ENCODE results near the gene CNOT4. TPM values are rescaled to one million over a fixed set of nuclear protein-coding genes. Genes with fewer than 3 reads are reported as not detected.

Gene CNOT4
- total and polyA plus RNA-seq, 8 donors = 4.6 to 50.2 (median 10.9) TPM

DNA sequence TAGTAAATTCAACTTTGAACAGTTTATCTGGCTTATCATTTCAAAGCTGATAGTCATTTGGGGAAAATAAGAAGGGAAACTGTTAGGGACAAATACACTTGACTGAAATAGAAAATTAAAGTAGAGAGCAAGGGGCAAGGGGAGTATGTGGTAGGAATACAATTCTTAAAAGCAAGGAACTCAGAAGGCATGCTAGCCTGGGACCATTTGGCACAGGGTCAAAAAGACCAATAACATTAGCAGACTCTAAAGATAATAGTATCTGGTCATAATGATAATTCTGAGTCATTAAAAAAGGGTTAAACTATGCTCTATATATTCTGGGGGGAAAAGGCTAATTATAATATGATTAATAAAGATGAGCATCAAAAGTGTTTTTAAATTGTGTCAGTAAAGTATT is 112.2 kb downstream of the CNOT4 start:
- H3K4me1 ChIP-seq = peaks cover 0 to 5% (median 2%) of the 10 kb centered on the region in 4 donors
- H3K36me3 ChIP-seq = peaks cover 6 to 30% (median 26%) of the 10 kb centered on the region in 4 donors
- H3K27ac ChIP-seq = no peak overlapping the region
- no peak for TF ChIP-seq EP300 (IDR thresholded peaks at IDR 0.05)
- no peak for TF ChIP-seq CTCF (IDR thresholded peaks at IDR 0.05)
- no peak for TF ChIP-seq POLR2AphosphoS5 (IDR thresholded peaks at IDR 0.05)
- TF ChIP-seq POLR2A (IDR thresholded peaks at IDR 0.05) = no peak
- no peaks in the 10 kb centered on the region for H3K27me3 ChIP-seq
- intact Hi-C loops (cut with DNase I; ENCODE audit: low total_unique reads) = no loop called here
- DNase-seq = no peak
- no peaks in the 10 kb centered on the region for H3K9me3 ChIP-seq
- no peak overlapping the region for H3K4me3 ChIP-seq

GRCh38 chr7:135392701-135393100 is 117.2 kb downstream of the CNOT4 start:
- Histone ChIP-seq H3K4me1 (peaks cover 0 to 33% (median 6%) of the 10 kb centered on the region in 4 donors), H3K9me3 (no peaks in the 10 kb centered on the region), H3K4me3 (no peak overlapping the region), H3K36me3 (peaks cover 6 to 37% (median 30%) of the 10 kb centered on the region in 4 donors), H3K27ac (peak overlapping the region in 1 of 5 donors; percentile 16), H3K27me3 (no peaks in the 10 kb centered on the region)
- DNase-seq = peak in 1 of 2 donors; percentile 16
- 35 to 62% (median 52%) methylated on average over 4 of the region's 4 CpGs for WGBS, 5 donors
- intact Hi-C loops (cut with DNase I; ENCODE audit: low total_unique reads) = no loop called here
- TF ChIP-seq POLR2AphosphoS5 (IDR thresholded peaks at IDR 0.05) (no peak), CTCF (IDR thresholded peaks at IDR 0.05) (no peak), POLR2A (IDR thresholded peaks at IDR 0.05) (no peak), EP300 (IDR thresholded peaks at IDR 0.05) (no peak)

DNA sequence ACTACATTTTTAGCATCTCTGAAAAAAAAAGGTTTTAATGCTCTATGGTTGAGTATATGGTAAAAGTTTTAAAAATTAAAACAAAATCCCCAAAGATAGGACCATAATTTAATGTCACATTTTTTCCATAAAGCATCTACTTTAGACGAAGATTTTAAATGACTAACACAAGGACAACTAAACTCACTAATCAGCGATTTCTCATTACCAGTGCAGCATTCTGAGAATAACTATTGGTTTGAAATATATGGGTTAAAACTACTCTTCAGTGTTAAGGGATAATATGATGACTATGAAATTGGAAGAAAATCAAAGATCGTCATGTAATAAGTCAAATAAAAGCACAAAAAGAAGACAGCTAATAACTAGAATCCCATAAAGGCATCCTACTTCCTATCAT is 118.4 kb downstream of the CNOT4 start:
- Histone ChIP-seq H3K4me1 (peaks cover 0 to 33% (median 6%) of the 10 kb centered on the region in 4 donors), H3K27me3 (no peaks in the 10 kb centered on the region), H3K9me3 (no peaks in the 10 kb centered on the region), H3K4me3 (no peak overlapping the region), H3K27ac (no peak overlapping the region), H3K36me3 (peaks cover 6 to 46% (median 30%) of the 10 kb centered on the region in 4 donors)
- intact Hi-C loops (cut with DNase I; ENCODE audit: low total_unique reads) = no loop called here
- TF ChIP-seq POLR2AphosphoS5 (IDR thresholded peaks at IDR 0.05) = no peak
- TF ChIP-seq POLR2A (IDR thresholded peaks at IDR 0.05) = no peak
- no peak for TF ChIP-seq CTCF (IDR thresholded peaks at IDR 0.05)
- no peak for TF ChIP-seq EP300 (IDR thresholded peaks at IDR 0.05)
- no peak for DNase-seq
- 91 to 93% (median 91%) methylated on average over 3 of the region's 3 CpGs for WGBS, 5 donors

DNA sequence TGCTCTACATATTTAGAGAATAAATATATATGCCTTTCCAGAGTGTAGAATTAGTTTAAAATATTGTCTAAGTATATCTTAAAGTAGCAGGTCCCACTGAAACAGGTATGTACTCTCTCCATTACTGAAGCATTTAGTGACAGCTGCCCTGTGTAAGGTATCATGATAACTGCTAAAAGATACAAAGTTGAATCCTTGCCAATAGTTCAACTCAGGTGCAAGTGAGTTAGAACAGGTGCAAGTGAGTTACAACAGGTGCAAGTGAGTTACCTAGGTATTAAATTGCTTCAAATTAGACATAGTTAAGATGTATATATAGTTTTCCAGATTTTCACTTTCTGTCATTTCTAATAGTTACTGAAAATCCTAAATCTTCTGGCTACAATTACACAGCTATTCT is 119.1 kb downstream of the CNOT4 start:
- no peak for TF ChIP-seq POLR2A (IDR thresholded peaks at IDR 0.05)
- no peak for TF ChIP-seq POLR2AphosphoS5 (IDR thresholded peaks at IDR 0.05)
- no peak for TF ChIP-seq EP300 (IDR thresholded peaks at IDR 0.05)
- TF ChIP-seq CTCF (IDR thresholded peaks at IDR 0.05) = no peak
- DNase-seq = peak in 1 of 2 donors; percentile 12
- Histone ChIP-seq H3K36me3 (peaks cover 6 to 47% (median 29%) of the 10 kb centered on the region in 4 donors), H3K4me1 (peaks cover 0 to 37% (median 9%) of the 10 kb centered on the region in 4 donors), H3K9me3 (no peaks in the 10 kb centered on the region), H3K27ac (no peak overlapping the region), H3K27me3 (no peaks in the 10 kb centered on the region), H3K4me3 (no peak overlapping the region)
- intact Hi-C loops (cut with DNase I; ENCODE audit: low total_unique reads) = no loop called here

Data from stomach (tissue), 9 donors.